Breast epithelium (tissue), 3 donors: Measurements from ENCODE around the gene GALNT2.

ENCODE experiments used
- CTCF ChIP-seq, 3 donors: fragments of 450-650 bp; IDR thresholded peaks; one replicate each; pipeline ENCODE4 v1.5.1; 2016 to 2017; ENCODE audit warnings: antibody characterized with exemption in 3 of 3, mild to moderate bottlenecking in 3 of 3, moderate library complexity in 3 of 3
- POLR2A ChIP-seq: fragments of 450-650 bp; IDR thresholded peaks from one replicate; pipeline ENCODE4 v1.6.1; 2016; ENCODE audit warnings: antibody characterized with exemption, mild to moderate bottlenecking, moderate library complexity

GRCh38 chr1:230082211-230082610 is 15.2 kb downstream of the GALNT2 start:
- TF ChIP-seq CTCF (IDR thresholded peaks at IDR 0.05) (no peak), POLR2A (no peak)
